HT1080 (cell line): ENCODE results near the gene HES6. TPM values are rescaled to one million over a fixed set of nuclear protein-coding genes. Genes with fewer than 3 reads are reported as not detected.

Experiments
- DNase-seq: peaks from one replicate; pipeline ENCODE4 v3.0.0-alpha.2; 2015; ENCODE audit warnings: low read depth
- total RNA-seq: library from RNA; depleted of rRNA; stranded (reverse); fragments of >200 nt; shearing (Covaris generic); gene quantifications from 2 replicates; pipeline ENCODE4 v1.2.3, GENCODE V29; 2014

The HES6 gene
- total RNA-seq, 1 experiment from 2014 or later, result 16.8 TPM

GRCh38 chr2:238237431-238238135 lies 2.3 kb downstream of the HES6 start:
- no peak for DNase-seq

GRCh38 chr2:238236571-238236970 lies 3.3 kb downstream of the HES6 start:
- DNase-seq, result no peak

GRCh38 chr2:238235856-238236255 lies 4.0 kb downstream of the HES6 start:
- DNase-seq, result no peak

GRCh38 chr2:238235331-238235732 lies 4.5 kb downstream of the HES6 start:
- DNase-seq, result no peak

- no peak for DNase-seq
These were observed 6.2 kb downstream of the HES6 start for GRCh38 chr2:238233625-238234024.

GRCh38 chr2:238231809-238232208 lies 8.0 kb downstream of the HES6 start:
- DNase-seq, result no peak

GRCh38 chr2:238231251-238231793 lies 8.5 kb downstream of the HES6 start:
- DNase-seq, result no peak

GRCh38 chr2:238230699-238231098 lies 9.1 kb downstream of the HES6 start:
- DNase-seq, result no peak

- no peak for DNase-seq
These were observed 11.1 kb downstream of the HES6 start for GRCh38 chr2:238228700-238229099.

GRCh38 chr2:238227587-238228032 lies 12.2 kb downstream of the HES6 start:
- no peak for DNase-seq

GRCh38 chr2:238226698-238227586 lies 12.9 kb downstream of the HES6 start:
- DNase-seq, result no peak

GRCh38 chr2:238225911-238226697 lies 13.7 kb downstream of the HES6 start:
- no peak for DNase-seq

- DNase-seq, result no peak
These were observed 14.7 kb downstream of the HES6 start for GRCh38 chr2:238225121-238225520.

GRCh38 chr2:238224356-238225035 lies 15.3 kb downstream of the HES6 start:
- no peak for DNase-seq

GRCh38 chr2:238220892-238221521 lies 18.8 kb downstream of the HES6 start:
- DNase-seq, result peak; percentile 72

GRCh38 chr2:238220274-238220891 lies 19.5 kb downstream of the HES6 start:
- no peak for DNase-seq

GRCh38 chr2:238216651-238217184 lies 23.1 kb downstream of the HES6 start:
- no peak for DNase-seq

- DNase-seq, result no peak
These were observed 32.8 kb downstream of the HES6 start for GRCh38 chr2:238207006-238207405.

- no peak for DNase-seq
These were observed 35.7 kb downstream of the HES6 start for GRCh38 chr2:238203973-238204683.
